Muscle layer of duodenum (tissue), 2 donors: ENCODE measurements around the gene SNTG2.
"Not testable (repeated sequence)": the region's sequence is repeated elsewhere in the genome, so short reads cannot be mapped to it uniquely, and the experiment has no call there.

Experiments used
- H3K27ac ChIP-seq: one replicate; pipeline ENCODE4 v1.7.0; 2013; ENCODE audit warnings: mild to moderate bottlenecking, low read length
- H3K27me3 ChIP-seq: one replicate; pipeline ENCODE4 v1.7.0; 2013; ENCODE audit warnings: low read depth, mild to moderate bottlenecking, control low read depth, low read length
- H3K36me3 ChIP-seq, 2 donors: one replicate each; pipeline ENCODE4 v1.7.0; 2013; ENCODE audit warnings: low read length in 2 of 2, control low read depth in 1 of 2, mild to moderate bottlenecking in 1 of 2; ENCODE audit not compliant: insufficient read depth in 2 of 2, control insufficient read depth in 1 of 2
- H3K4me1 ChIP-seq, 2 donors: one replicate each; pipeline ENCODE4 v1.7.0; 2013; ENCODE audit warnings: low read length in 2 of 2, mild to moderate bottlenecking in 2 of 2, control low read depth in 1 of 2, moderate library complexity in 1 of 2; ENCODE audit not compliant: insufficient read depth in 2 of 2, control insufficient read depth in 1 of 2
- H3K4me3 ChIP-seq, 2 donors: one replicate each; pipeline ENCODE4 v1.7.0; 2013; ENCODE audit warnings: low read length in 2 of 2, low read depth in 1 of 2, mild to moderate bottlenecking in 1 of 2
- H3K9me3 ChIP-seq, 2 donors: one replicate each; pipeline ENCODE4 v1.7.0; 2013; ENCODE audit warnings: low read length in 2 of 2, control low read depth in 1 of 2, mild to moderate bottlenecking in 1 of 2; ENCODE audit not compliant: control insufficient read depth in 1 of 2
- donor health status: healthy.

The SNTG2 gene

GRCh38 chr2:1079873-1080799, 129.5 kb downstream of the SNTG2 start:
- H3K36me3 ChIP-seq = no peaks in the 10 kb centered on the region
- no peaks in the 10 kb centered on the region for H3K4me1 ChIP-seq
- H3K27me3 ChIP-seq = no peaks in the 10 kb centered on the region
- H3K9me3 ChIP-seq = no peaks in the 10 kb centered on the region
- H3K27ac ChIP-seq = no peak overlapping the region
- H3K4me3 ChIP-seq = no peak overlapping the region

GRCh38 chr2:1081451-1082225, 131.0 kb downstream of the SNTG2 start:
- Histone ChIP-seq H3K4me1 (no peaks in the 10 kb centered on the region), H3K27ac (no peak overlapping the region), H3K36me3 (no peaks in the 10 kb centered on the region), H3K27me3 (no peaks in the 10 kb centered on the region), H3K9me3 (no peaks in the 10 kb centered on the region), H3K4me3 (no peak overlapping the region)

GRCh38 chr2:1082456-1083205, 132.0 kb downstream of the SNTG2 start:
- no peaks in the 10 kb centered on the region for H3K27me3 ChIP-seq

GRCh38 chr2:1088192-1088860, 137.7 kb downstream of the SNTG2 start:
- H3K4me3 ChIP-seq = no peak overlapping the region
- H3K4me1 ChIP-seq = no peaks in the 10 kb centered on the region
- H3K27ac ChIP-seq = no peak overlapping the region
- no peaks in the 10 kb centered on the region for H3K9me3 ChIP-seq
- no peaks in the 10 kb centered on the region for H3K27me3 ChIP-seq
- no peaks in the 10 kb centered on the region for H3K36me3 ChIP-seq

More at GRCh38 chr2:1082456-1083205, 132.0 kb downstream of the SNTG2 start:
- H3K4me3 ChIP-seq = no peak overlapping the region
- no peaks in the 10 kb centered on the region for H3K36me3 ChIP-seq
- H3K9me3 ChIP-seq = no peaks in the 10 kb centered on the region
- no peak overlapping the region for H3K27ac ChIP-seq
- H3K4me1 ChIP-seq = no peaks in the 10 kb centered on the region

GRCh38 chr2:1088940-1089339, 138.3 kb downstream of the SNTG2 start:
- no peak overlapping the region for H3K27ac ChIP-seq
- H3K4me3 ChIP-seq = no peak overlapping the region
- H3K4me1 ChIP-seq = no peaks in the 10 kb centered on the region
- H3K9me3 ChIP-seq = no peaks in the 10 kb centered on the region
- H3K27me3 ChIP-seq = no peaks in the 10 kb centered on the region
- no peaks in the 10 kb centered on the region for H3K36me3 ChIP-seq

GRCh38 chr2:1091895-1092585, 141.4 kb downstream of the SNTG2 start:
- no peak overlapping the region for H3K4me3 ChIP-seq
- H3K27ac ChIP-seq = no peak overlapping the region
- H3K9me3 ChIP-seq = no peaks in the 10 kb centered on the region
- no peaks in the 10 kb centered on the region for H3K36me3 ChIP-seq
- no peaks in the 10 kb centered on the region for H3K4me1 ChIP-seq
- no peaks in the 10 kb centered on the region for H3K27me3 ChIP-seq

GRCh38 chr2:1093668-1094067, 143.0 kb downstream of the SNTG2 start:
- not testable (repeated sequence) for H3K4me3 ChIP-seq, H3K9me3 ChIP-seq, H3K27ac ChIP-seq, H3K4me1 ChIP-seq, H3K36me3 ChIP-seq, H3K27me3 ChIP-seq

- no peak overlapping the region for H3K27ac ChIP-seq
- H3K27me3 ChIP-seq = no peaks in the 10 kb centered on the region
- no peaks in the 10 kb centered on the region for H3K9me3 ChIP-seq
- no peaks in the 10 kb centered on the region for H3K36me3 ChIP-seq
- no peak overlapping the region for H3K4me3 ChIP-seq
- no peaks in the 10 kb centered on the region for H3K4me1 ChIP-seq
Observed at GRCh38 chr2:1097101-1097500, 146.5 kb downstream of the SNTG2 start.

GRCh38 chr2:1099418-1099817, 148.8 kb downstream of the SNTG2 start:
- H3K4me1 ChIP-seq = no peaks in the 10 kb centered on the region
- H3K36me3 ChIP-seq = no peaks in the 10 kb centered on the region
- H3K27me3 ChIP-seq = no peaks in the 10 kb centered on the region
- H3K4me3 ChIP-seq = no peak overlapping the region
- no peak overlapping the region for H3K27ac ChIP-seq
- no peaks in the 10 kb centered on the region for H3K9me3 ChIP-seq

- H3K27ac ChIP-seq = no peak overlapping the region
- H3K4me3 ChIP-seq = no peak overlapping the region
- no peaks in the 10 kb centered on the region for H3K27me3 ChIP-seq
- no peaks in the 10 kb centered on the region for H3K36me3 ChIP-seq
- no peaks in the 10 kb centered on the region for H3K9me3 ChIP-seq
- H3K4me1 ChIP-seq = no peaks in the 10 kb centered on the region
Observed at GRCh38 chr2:1101011-1101782, 150.5 kb downstream of the SNTG2 start.
